HCEC 1CT (cell line): ENCODE data around the gene CHTF18.
"Not testable (repeated sequence)": the region's sequence is repeated elsewhere in the genome, so short reads cannot be mapped to it uniquely, and the experiment has no call there.

Source experiments
- DNase-seq: peaks from one replicate; pipeline ENCODE4 v3.0.0-alpha.2; 2017

The CHTF18 gene

GRCh38 chr16:760545-761343, 27.7 kb upstream of the CHTF18 start, which contains the start of gene MSLN:
Gene MSLN, plus strand, starts transcription at chr16:760734. Its CDS starts 1,947 bp downstream, at chr16:762681.
- DNase-seq: no peak

- no peak for DNase-seq
Observed at GRCh38 chr16:761625-762513, 26.6 kb upstream of the CHTF18 start.

- DNase-seq: no peak
Observed at GRCh38 chr16:762595-763268, 25.7 kb upstream of the CHTF18 start.

- no peak for DNase-seq
Observed at GRCh38 chr16:763369-764183, 24.8 kb upstream of the CHTF18 start.

- no peak for DNase-seq
Observed at GRCh38 chr16:764184-764750, 24.2 kb upstream of the CHTF18 start.

- DNase-seq: no peak
Observed at GRCh38 chr16:764848-765487, 23.5 kb upstream of the CHTF18 start.

GRCh38 chr16:765488-765865, 22.9 kb upstream of the CHTF18 start:
- no peak for DNase-seq

- DNase-seq: no peak
Observed at GRCh38 chr16:766008-766819, 22.2 kb upstream of the CHTF18 start.

- no peak for DNase-seq
Observed at GRCh38 chr16:766820-767640, 21.4 kb upstream of the CHTF18 start.

GRCh38 chr16:767743-768235, 20.6 kb upstream of the CHTF18 start:
- DNase-seq: no peak

GRCh38 chr16:768428-768827, 20.0 kb upstream of the CHTF18 start:
- DNase-seq: no peak

GRCh38 chr16:769184-769784, 19.1 kb upstream of the CHTF18 start:
- DNase-seq: no peak

- no peak for DNase-seq
Observed at GRCh38 chr16:769934-770333, 18.5 kb upstream of the CHTF18 start.

GRCh38 chr16:770411-770810, 18.0 kb upstream of the CHTF18 start:
- DNase-seq: no peak

GRCh38 chr16:772959-773358, 15.5 kb upstream of the CHTF18 start:
- DNase-seq: no peak

GRCh38 chr16:774086-775001, 14.1 kb upstream of the CHTF18 start:
- no peak for DNase-seq

GRCh38 chr16:775236-775796, 13.1 kb upstream of the CHTF18 start:
- no peak for DNase-seq

GRCh38 chr16:776298-776697, 12.1 kb upstream of the CHTF18 start:
- DNase-seq: not testable (repeated sequence)
